PC-3 (cell line): Measurements from ENCODE around the gene DISC1. TPM values are rescaled to one million over a fixed set of nuclear protein-coding genes. Genes with fewer than 3 reads are reported as not detected.

Experiments
- ATAC-seq: fragments of 200-7000 bp; cut with Tn5 transposase; 2 replicates; pipeline ENCODE4 v1.9.1; 2020; ENCODE audit warnings: mild to moderate bottlenecking, moderate library complexity
- BruUV-seq: library from RNA; stranded (reverse); fragments of 400-500 nt; replicated peaks from 2 replicates; lab custom pipeline; 2021; lab: Mats Ljungman, UMichigan
- CTCF ChIA-PET: fragments of 300-600 bp; sonication (Branson Sonifier 250); formaldehyde crosslinking; loops from one replicate; lab custom pipeline; 2022; ENCODE audit warnings: antibody characterized with exemption; lab: Charles Lee
- POLR2A ChIA-PET: fragments of 300-600 bp; sonication (Branson Sonifier 250); formaldehyde crosslinking; loops from one replicate; lab custom pipeline; 2022; ENCODE audit warnings: antibody characterized with exemption; ENCODE audit not compliant: unreplicated experiment; lab: Charles Lee
- DNase-seq: peaks from one replicate; pipeline ENCODE4 v3.0.0-alpha.2; 2015
- H2AFZ ChIP-seq: fragments of 300-600 bp; sonication (generic); 2 replicates; pipeline ENCODE4 v1.6.0; 2016; ENCODE audit warnings: antibody characterized with exemption, low read length
- H3F3A ChIP-seq: fragments of 300-600 bp; sonication (generic); one replicate; pipeline ENCODE4 v1.6.0; 2017; ENCODE audit warnings: antibody characterized with exemption, low read length, control low read depth, mild to moderate bottlenecking; ENCODE audit not compliant: unreplicated experiment
- H3K27ac ChIP-seq: fragments of 300-600 bp; sonication (generic); 2 replicates; pipeline ENCODE4 v1.5.1; 2016; ENCODE audit warnings: mild to moderate bottlenecking, low read length
- H3K27me3 ChIP-seq: fragments of 300-600 bp; sonication (generic); 2 replicates; pipeline ENCODE4 v1.6.1; 2016; ENCODE audit warnings: low read length, mixed read lengths
- H3K36me3 ChIP-seq: fragments of 300-600 bp; sonication (generic); 2 replicates; pipeline ENCODE4 v1.6.1; 2016; ENCODE audit warnings: low read depth, mixed run types, low read length, mixed read lengths
- H3K4me1 ChIP-seq: fragments of 300-600 bp; sonication (generic); 2 replicates; pipeline ENCODE4 v1.5.1; 2016; ENCODE audit warnings: low read length; ENCODE audit not compliant: insufficient read depth
- H3K4me2 ChIP-seq: fragments of 300-600 bp; sonication (generic); 2 replicates; pipeline ENCODE4 v1.6.0; 2016; ENCODE audit warnings: low read length
- H3K4me3 ChIP-seq: fragments of 300-600 bp; sonication (generic); 2 replicates; pipeline ENCODE4 v1.5.1; 2016; ENCODE audit warnings: mild to moderate bottlenecking, low read length, mixed read lengths
- H3K79me2 ChIP-seq: fragments of 300-600 bp; sonication (generic); 2 replicates; pipeline ENCODE4 v1.6.1; 2017; ENCODE audit warnings: low read length, mixed read lengths
- H3K9ac ChIP-seq: fragments of 300-600 bp; sonication (generic); 2 replicates; pipeline ENCODE4 v1.6.0; 2016; ENCODE audit warnings: mild to moderate bottlenecking, low read length
- H3K9me2 ChIP-seq: fragments of 300-600 bp; sonication (generic); replicated peaks from 2 replicates; pipeline ENCODE4 v1.6.1; 2016; ENCODE audit warnings: mixed run types, low read length, mixed read lengths
- H3K9me3 ChIP-seq: fragments of 300-600 bp; sonication (generic); 2 replicates; pipeline ENCODE4 v1.6.1; 2016; ENCODE audit warnings: low read length, mixed read lengths
- H4K20me1 ChIP-seq: fragments of 300-600 bp; sonication (generic); 2 replicates; pipeline ENCODE4 v1.6.1; 2016; ENCODE audit warnings: low read length, mixed read lengths
- CTCF ChIP-seq: fragments of 300-600 bp; sonication (generic); conservative IDR thresholded peaks from 2 replicates; pipeline ENCODE4 v1.5.1; 2017; ENCODE audit warnings: antibody characterized with exemption, low read depth, mild to moderate bottlenecking, low read length
- EZH2 ChIP-seq: fragments of 300-600 bp; sonication (generic); IDR thresholded peaks from one replicate; pipeline ENCODE4 v1.6.1; 2017; ENCODE audit warnings: antibody characterized with exemption, mild to moderate bottlenecking, low read length; ENCODE audit not compliant: unreplicated experiment
- EZH2phosphoT487 ChIP-seq: fragments of 300-600 bp; sonication (generic); IDR thresholded peaks from 2 replicates; pipeline ENCODE4 v1.6.1; 2018; ENCODE audit warnings: mild to moderate bottlenecking, antibody characterized with exemption, low read length, borderline replicate concordance
- intact Hi-C: fragments of 100-400 bp; cut with micrococcal nuclease; formaldehyde crosslinking; loops from 2 replicates; pipeline ENCODE4 v1.9.0; 2023
- total RNA-seq: library from RNA; depleted of rRNA; stranded (reverse); fragments of >200 nt; gene quantifications from 2 replicates; pipeline ENCODE4 v1.2.3, GENCODE V29; 2014

The DISC1 gene
- total RNA-seq, 1 experiment from 2014 or later, result 3.4 TPM

- Histone ChIP-seq H4K20me1 (no peaks in the 10 kb centered on the region), H3K36me3 (no peaks in the 10 kb centered on the region), H3K79me2 (no peaks in the 10 kb centered on the region), H3K4me3 (no peak overlapping the region), H3F3A (no peaks in the 10 kb centered on the region), H3K4me1 (peaks cover 5% of the 10 kb centered on the region; the same call in 1 of the 2 replicates), H3K27ac (no peak overlapping the region), H2AFZ (no peak overlapping the region), H3K4me2 (no peak overlapping the region), H3K9ac (no peak overlapping the region), H3K9me2 (no peaks in the 10 kb centered on the region), H3K27me3 (no peaks in the 10 kb centered on the region), H3K9me3 (no peaks in the 10 kb centered on the region)
- ChIA-PET POLR2A (no interaction called here), CTCF (no interaction called here)
- no peak for ATAC-seq
- DNase-seq, result no peak
- BruUV-seq, result no TSS peak
- intact Hi-C loops, result loop anchor here (10.0 kb wide), 1 partner anchor 563 kb away; no protein-coding TSS in a partner anchor
- TF ChIP-seq CTCF, result no peak
- no peak for TF ChIP-seq EZH2phosphoT487
- TF ChIP-seq EZH2, result no peak
Measured at GRCh38 chr1:231861541-231862481, 235.2 kb downstream of the DISC1 start.

- TF ChIP-seq CTCF, result no peak
- no peak for TF ChIP-seq EZH2phosphoT487
- no peak for TF ChIP-seq EZH2
- Histone ChIP-seq H3K9ac (no peak overlapping the region), H3K79me2 (no peaks in the 10 kb centered on the region), H3K27me3 (no peaks in the 10 kb centered on the region), H3K36me3 (no peaks in the 10 kb centered on the region), H3K9me3 (no peaks in the 10 kb centered on the region), H3K4me1 (peaks cover 5% of the 10 kb centered on the region; the same call in 1 of the 2 replicates), H3K27ac (no peak overlapping the region), H2AFZ (no peak overlapping the region), H3F3A (no peaks in the 10 kb centered on the region), H3K4me2 (no peak overlapping the region), H3K9me2 (no peaks in the 10 kb centered on the region), H3K4me3 (no peak overlapping the region), H4K20me1 (no peaks in the 10 kb centered on the region)
- ATAC-seq (no peak), DNase-seq (no peak)
- POLR2A ChIA-PET, result no interaction called here
- CTCF ChIA-PET, result no interaction called here
- no TSS peak for BruUV-seq
- intact Hi-C loops, result loop anchor here (10.0 kb wide), 1 partner anchor 562 kb away; no protein-coding TSS in a partner anchor
Measured at GRCh38 chr1:231862611-231863010, 236.0 kb downstream of the DISC1 start.

DNA sequence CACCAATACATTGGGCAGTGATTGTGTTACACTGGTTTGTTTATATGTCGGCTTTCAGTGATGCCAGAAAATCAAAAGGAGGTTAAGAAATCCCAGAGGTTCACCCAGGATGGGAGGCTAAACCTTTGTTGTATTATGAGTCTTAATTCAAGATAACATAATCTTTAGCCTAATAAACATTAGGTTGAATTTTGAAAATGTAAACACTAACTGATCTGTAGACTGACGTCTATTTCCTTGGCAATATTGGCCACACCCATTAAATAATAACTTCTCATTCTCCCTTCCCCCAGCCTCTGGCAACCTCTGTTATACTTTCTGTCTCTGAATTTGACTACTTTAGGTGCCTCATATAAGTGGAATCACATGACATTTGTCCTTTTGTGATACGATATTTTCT lies 238.7 kb downstream of the DISC1 start:
- BruUV-seq, result no TSS peak
- POLR2A ChIA-PET, result no interaction called here

More for the DNA sequence above, 238.7 kb downstream of the DISC1 start:
- H3K9me3 ChIP-seq, result no peaks in the 10 kb centered on the region
- H3K9ac ChIP-seq, result no peak overlapping the region
- H3K9me2 ChIP-seq, result no peaks in the 10 kb centered on the region
- CTCF ChIA-PET, result interaction anchor here (2.0 kb wide), 2 partner anchors 109 to 762 kb away, joined by 7 to 16 read pairs; no protein-coding TSS in a partner anchor
- TF ChIP-seq CTCF (no peak), EZH2 (no peak), EZH2phosphoT487 (no peak)
- intact Hi-C loops, result loop anchor here (5.0 to 10.0 kb wide), 2 partner anchors 297 to 559 kb away; no protein-coding TSS in a partner anchor
- no peaks in the 10 kb centered on the region for H3K36me3 ChIP-seq
- no peaks in the 10 kb centered on the region for H3F3A ChIP-seq
- H3K27me3 ChIP-seq, result no peaks in the 10 kb centered on the region
- DNase-seq (no peak), ATAC-seq (no peak)
- H3K4me3 ChIP-seq, result no peak overlapping the region
- H3K4me2 ChIP-seq, result no peak overlapping the region
- H3K27ac ChIP-seq, result no peak overlapping the region
- no peak overlapping the region for H2AFZ ChIP-seq
- H4K20me1 ChIP-seq, result no peaks in the 10 kb centered on the region
- H3K79me2 ChIP-seq, result no peaks in the 10 kb centered on the region
- peaks cover 5% of the 10 kb centered on the region; the same call in 1 of the 2 replicates for H3K4me1 ChIP-seq
